Measurements from ENCODE around the gene AGFG2. TPM values are rescaled to one million over a fixed set of nuclear protein-coding genes. Genes with fewer than 3 reads are reported as not detected.

Gene AGFG2
- total RNA-seq, 1 donor from 2014 or later = 26.6 TPM

DNA sequence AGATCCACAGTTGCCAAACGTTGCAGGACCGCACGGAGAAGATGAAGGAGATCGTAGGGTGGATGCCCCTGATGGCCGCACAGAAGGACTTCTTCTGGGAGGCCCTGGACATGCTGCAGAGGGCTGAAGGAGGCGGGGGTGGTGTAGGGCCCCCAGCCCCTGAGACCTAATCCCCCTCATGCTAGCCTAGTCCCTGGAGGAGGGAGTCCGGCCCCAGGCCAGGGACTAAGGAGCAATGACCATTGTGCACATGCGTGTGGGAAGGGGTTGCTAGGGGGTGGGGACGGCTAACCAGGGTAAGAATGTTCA, 61.7 kb downstream of the AGFG2 start:
- no peaks in the 10 kb centered on the region for H3K27me3 ChIP-seq (ENCODE audit: low read depth)
- H3K4me3 ChIP-seq = no peak overlapping the region
- TF ChIP-seq CTCF (IDR thresholded peaks at IDR 0.05; ENCODE audit: borderline replicate concordance) = no peak
- no peak overlapping the region for H3K27ac ChIP-seq (replicated peaks)
- no peaks in the 10 kb centered on the region for H3K36me3 ChIP-seq
- no peaks in the 10 kb centered on the region for H3K9me3 ChIP-seq (replicated peaks)
- peaks cover 30% of the 10 kb centered on the region for H3K4me1 ChIP-seq
- DNase-seq = no peak
- intact Hi-C loops (cut with micrococcal nuclease) = no loop called here

- intact Hi-C loops (cut with micrococcal nuclease) = no loop called here
- Histone ChIP-seq H3K36me3 (no peaks in the 10 kb centered on the region), H3K27me3 (ENCODE audit: low read depth) (no peaks in the 10 kb centered on the region), H3K27ac (replicated peaks) (peak overlapping the region; percentile 86), H3K9me3 (replicated peaks) (no peaks in the 10 kb centered on the region), H3K4me3 (peak overlapping the region; percentile 90), H3K4me1 (peaks cover 32% of the 10 kb centered on the region)
- no peak for TF ChIP-seq CTCF (IDR thresholded peaks at IDR 0.05; ENCODE audit: borderline replicate concordance)
- peak; percentile 84 for DNase-seq
Measured at GRCh38 chr7:100602889-100603725, 64.1 kb downstream of the AGFG2 start.

DNA sequence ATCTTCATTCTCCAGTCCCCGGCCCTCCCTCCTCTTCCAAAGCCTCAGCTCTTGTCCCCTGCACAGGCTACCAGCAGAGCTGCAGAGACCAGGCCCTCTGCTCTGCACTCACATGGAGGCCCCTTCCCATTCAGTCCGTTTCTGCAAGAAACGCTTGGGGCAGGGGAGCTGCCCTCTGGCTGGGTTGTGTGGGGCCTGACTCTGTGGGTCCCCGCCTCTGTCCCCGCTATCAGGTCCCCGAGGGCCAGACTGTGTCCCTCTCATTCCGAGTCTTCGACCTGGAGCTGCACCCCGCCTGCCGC, 64.7 kb downstream of the AGFG2 start:
- Histone ChIP-seq H3K4me3 (peak overlapping the region; percentile 90), H3K9me3 (replicated peaks) (no peaks in the 10 kb centered on the region), H3K27me3 (ENCODE audit: low read depth) (no peaks in the 10 kb centered on the region), H3K27ac (replicated peaks) (peak overlapping the region; percentile 86), H3K4me1 (peaks cover 32% of the 10 kb centered on the region), H3K36me3 (no peaks in the 10 kb centered on the region)
- no peak for TF ChIP-seq CTCF (IDR thresholded peaks at IDR 0.05; ENCODE audit: borderline replicate concordance)
- no peak for DNase-seq
- intact Hi-C loops (cut with micrococcal nuclease) = no loop called here

- DNase-seq = peak; percentile 85
- Histone ChIP-seq H3K4me1 (peaks cover 32% of the 10 kb centered on the region), H3K9me3 (replicated peaks) (no peaks in the 10 kb centered on the region), H3K36me3 (no peaks in the 10 kb centered on the region), H3K27me3 (ENCODE audit: low read depth) (no peaks in the 10 kb centered on the region), H3K4me3 (peak overlapping the region; percentile 90), H3K27ac (replicated peaks) (peak overlapping the region; percentile 86)
- intact Hi-C loops (cut with micrococcal nuclease) = no loop called here
- TF ChIP-seq CTCF (IDR thresholded peaks at IDR 0.05; ENCODE audit: borderline replicate concordance) = peak; percentile 53
Measured at GRCh38 chr7:100604028-100604975, 65.3 kb downstream of the AGFG2 start.

GRCh38 chr7:100604976-100605911, 66.2 kb downstream of the AGFG2 start:
- intact Hi-C loops (cut with micrococcal nuclease) = no loop called here
- DNase-seq = peak; percentile 60
- H3K27me3 ChIP-seq (ENCODE audit: low read depth) = no peaks in the 10 kb centered on the region
- H3K9me3 ChIP-seq (replicated peaks) = no peaks in the 10 kb centered on the region
- H3K36me3 ChIP-seq = no peaks in the 10 kb centered on the region
- H3K4me3 ChIP-seq = peak overlapping the region; percentile 90
- H3K27ac ChIP-seq (replicated peaks) = peak overlapping the region; percentile 86
- H3K4me1 ChIP-seq = peaks cover 32% of the 10 kb centered on the region
- TF ChIP-seq CTCF (IDR thresholded peaks at IDR 0.05; ENCODE audit: borderline replicate concordance) = no peak
